HUES6 (cell line): ENCODE data around the gene FAM83G.
"Not testable (repeated sequence)": the region's sequence is repeated elsewhere in the genome, so short reads cannot be mapped to it uniquely, and the experiment has no call there.

Experiments used
- H3K27ac ChIP-seq: 2 replicates; pipeline ENCODE4 v1.7.0; 2013; ENCODE audit warnings: low read depth, mild to moderate bottlenecking, low read length, inconsistent platforms
- H3K27me3 ChIP-seq: 2 replicates; pipeline ENCODE4 v1.6.1; 2013; ENCODE audit warnings: low read length; ENCODE audit not compliant: control insufficient read depth, insufficient read depth
- H3K36me3 ChIP-seq: 2 replicates; pipeline ENCODE4 v1.6.1; 2013; ENCODE audit warnings: low read length; ENCODE audit not compliant: control insufficient read depth, insufficient read depth
- H3K4me1 ChIP-seq: 2 replicates; pipeline ENCODE4 v1.6.1; 2013; ENCODE audit warnings: low read length; ENCODE audit not compliant: control insufficient read depth, insufficient read depth
- H3K4me3 ChIP-seq: 2 replicates; pipeline ENCODE4 v1.5.1; 2013; ENCODE audit warnings: low read depth, low read length
- H3K9ac ChIP-seq: one replicate; pipeline ENCODE4 v1.6.1; 2013; ENCODE audit warnings: mild to moderate bottlenecking, low read length
- H3K9me3 ChIP-seq: 2 replicates; pipeline ENCODE4 v1.6.1; 2013; ENCODE audit warnings: low read depth, low read length; ENCODE audit not compliant: control insufficient read depth, insufficient read depth

The FAM83G gene

DNA sequence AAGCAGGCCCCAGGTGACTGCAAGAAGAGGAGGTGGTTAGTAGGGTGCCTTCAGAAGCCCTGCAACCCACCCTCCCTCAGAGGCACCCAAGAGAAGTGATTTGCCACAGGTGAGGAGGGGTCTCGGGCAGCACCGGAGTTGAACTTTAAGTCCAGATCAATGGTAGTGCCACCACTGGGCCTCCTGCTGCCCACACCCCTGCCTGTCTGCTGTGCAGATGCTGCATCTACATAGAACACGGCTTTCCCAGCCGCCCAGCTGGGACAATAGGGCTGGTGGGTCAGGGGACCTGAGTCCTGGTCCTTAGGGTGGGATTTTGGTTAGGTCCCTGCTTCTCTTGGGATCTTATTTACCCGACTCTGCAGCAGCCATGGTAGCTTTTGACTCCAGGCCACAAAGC, 17.6 kb upstream of the FAM83G start:
- Histone ChIP-seq H3K27ac (no peak overlapping the region), H3K4me3 (no peak overlapping the region), H3K36me3 (no peaks in the 10 kb centered on the region), H3K9ac (no peak overlapping the region), H3K27me3 (no peaks in the 10 kb centered on the region), H3K9me3 (no peaks in the 10 kb centered on the region), H3K4me1 (peaks cover 4% of the 10 kb centered on the region; the same call in 1 of the 2 replicates)

GRCh38 chr17:19021622-19022083, 17.1 kb upstream of the FAM83G start:
- Histone ChIP-seq H3K27me3 (no peaks in the 10 kb centered on the region), H3K9me3 (no peaks in the 10 kb centered on the region), H3K27ac (no peak overlapping the region), H3K9ac (no peak overlapping the region), H3K36me3 (no peaks in the 10 kb centered on the region), H3K4me1 (peaks cover 4% of the 10 kb centered on the region; the same call in 1 of the 2 replicates), H3K4me3 (no peak overlapping the region)

DNA sequence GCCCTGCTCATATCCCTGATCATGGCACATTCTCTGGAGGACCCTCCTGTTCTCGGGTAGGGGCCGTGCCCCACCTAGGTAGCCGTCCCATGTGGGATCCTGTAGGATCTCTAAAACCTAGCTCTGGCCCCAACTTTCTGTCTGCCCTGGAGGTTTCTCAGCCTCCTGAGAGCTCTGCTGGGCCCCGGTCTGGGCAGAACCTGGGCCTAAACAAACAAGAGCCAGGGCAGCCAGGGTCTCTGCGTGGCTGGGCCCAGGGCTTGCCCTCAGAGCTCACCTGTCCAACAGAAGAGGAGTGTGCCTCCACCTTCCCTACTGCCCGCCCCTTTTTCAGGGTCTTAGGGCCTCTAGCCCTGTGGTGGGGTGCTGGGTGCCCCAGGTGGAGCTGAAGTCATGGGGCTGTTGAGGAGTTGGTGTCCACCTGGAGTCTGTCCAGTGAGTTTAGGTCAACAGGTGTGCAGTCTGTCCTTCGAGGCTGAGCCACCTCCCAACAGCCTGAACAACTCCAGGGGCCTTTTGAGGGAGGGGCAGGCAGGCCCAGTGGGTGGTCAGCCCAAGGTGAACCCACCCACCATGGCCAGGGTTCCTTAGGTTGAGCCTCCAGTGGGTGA, 16.6 kb upstream of the FAM83G start:
- not testable (repeated sequence) for H3K27me3 ChIP-seq, H3K9me3 ChIP-seq, H3K36me3 ChIP-seq, H3K4me1 ChIP-seq, H3K27ac ChIP-seq, H3K9ac ChIP-seq, H3K4me3 ChIP-seq

DNA sequence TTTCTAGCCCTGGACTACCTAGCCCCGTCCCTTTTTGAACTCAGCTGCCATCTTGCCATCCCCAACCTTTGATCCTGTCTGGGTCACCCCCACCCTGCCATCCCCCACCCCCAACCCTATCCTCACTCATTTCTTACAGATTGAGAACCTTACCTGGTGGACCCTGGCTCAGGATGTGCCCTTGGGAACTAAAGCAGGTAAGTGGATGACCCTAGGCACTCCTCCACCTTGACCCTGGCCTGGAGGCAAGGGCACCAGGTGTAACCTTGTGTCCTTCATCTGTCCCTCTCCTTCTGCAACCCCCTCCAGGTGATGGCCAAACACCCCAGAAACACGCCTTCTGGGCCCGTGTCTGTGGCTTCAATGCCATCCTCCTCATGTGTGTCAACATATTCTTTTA, 15.5 kb upstream of the FAM83G start:
- H3K27me3 ChIP-seq, result no peaks in the 10 kb centered on the region
- no peaks in the 10 kb centered on the region for H3K36me3 ChIP-seq
- no peak overlapping the region for H3K27ac ChIP-seq
- peaks cover 9% of the 10 kb centered on the region; the same call in 1 of the 2 replicates for H3K4me1 ChIP-seq
- H3K9ac ChIP-seq, result no peak overlapping the region
- no peak overlapping the region for H3K4me3 ChIP-seq
- H3K9me3 ChIP-seq, result no peaks in the 10 kb centered on the region

GRCh38 chr17:19019041-19019941, 14.7 kb upstream of the FAM83G start:
- H3K9ac ChIP-seq, result no peak overlapping the region
- no peak overlapping the region for H3K27ac ChIP-seq
- no peak overlapping the region for H3K4me3 ChIP-seq
- peaks cover 13% of the 10 kb centered on the region; the same call in 1 of the 2 replicates for H3K4me1 ChIP-seq
- no peaks in the 10 kb centered on the region for H3K9me3 ChIP-seq
- no peaks in the 10 kb centered on the region for H3K27me3 ChIP-seq
- no peaks in the 10 kb centered on the region for H3K36me3 ChIP-seq

DNA sequence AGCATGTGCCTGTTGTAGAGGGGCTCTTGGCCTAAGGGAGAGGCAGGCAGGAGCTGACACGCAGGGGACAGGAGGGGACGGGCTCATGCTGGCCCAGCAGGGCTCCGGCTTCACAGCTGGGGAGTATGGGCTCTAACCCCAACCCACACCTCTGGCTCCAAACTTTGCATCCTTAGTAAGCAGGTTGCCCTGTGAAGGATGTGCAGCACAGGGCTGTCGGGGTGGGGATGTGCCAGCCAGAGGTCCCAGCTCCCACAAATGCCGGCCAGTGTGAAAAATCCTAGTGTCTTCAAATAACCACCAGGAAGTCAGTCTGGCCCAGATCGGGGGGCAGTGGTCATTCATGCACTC, 14.0 kb upstream of the FAM83G start:
- Histone ChIP-seq H3K27ac (no peak overlapping the region), H3K4me1 (peaks cover 13% of the 10 kb centered on the region; the same call in 1 of the 2 replicates), H3K4me3 (no peak overlapping the region), H3K9me3 (no peaks in the 10 kb centered on the region), H3K36me3 (no peaks in the 10 kb centered on the region), H3K9ac (no peak overlapping the region), H3K27me3 (no peaks in the 10 kb centered on the region)

- no peak overlapping the region for H3K9ac ChIP-seq
- H3K27me3 ChIP-seq, result no peaks in the 10 kb centered on the region
- H3K4me1 ChIP-seq, result peaks cover 13% of the 10 kb centered on the region; the same call in 1 of the 2 replicates
- no peak overlapping the region for H3K27ac ChIP-seq
- H3K36me3 ChIP-seq, result no peaks in the 10 kb centered on the region
- no peak overlapping the region for H3K4me3 ChIP-seq
- H3K9me3 ChIP-seq, result no peaks in the 10 kb centered on the region
Observed at GRCh38 chr17:19017804-19018599, 13.4 kb upstream of the FAM83G start.

- Histone ChIP-seq H3K36me3 (no peaks in the 10 kb centered on the region), H3K9ac (no peak overlapping the region), H3K4me3 (no peak overlapping the region), H3K4me1 (peaks cover 13% of the 10 kb centered on the region; the same call in 1 of the 2 replicates), H3K27ac (no peak overlapping the region), H3K9me3 (no peaks in the 10 kb centered on the region), H3K27me3 (no peaks in the 10 kb centered on the region)
Observed at GRCh38 chr17:19017401-19017800, 12.8 kb upstream of the FAM83G start.

- Histone ChIP-seq H3K27ac (no peak overlapping the region), H3K4me1 (peaks cover 13% of the 10 kb centered on the region; the same call in 1 of the 2 replicates), H3K9me3 (no peaks in the 10 kb centered on the region), H3K36me3 (no peaks in the 10 kb centered on the region), H3K9ac (no peak overlapping the region), H3K27me3 (no peaks in the 10 kb centered on the region), H3K4me3 (no peak overlapping the region)
Observed at GRCh38 chr17:19016881-19017280, 12.3 kb upstream of the FAM83G start.

DNA sequence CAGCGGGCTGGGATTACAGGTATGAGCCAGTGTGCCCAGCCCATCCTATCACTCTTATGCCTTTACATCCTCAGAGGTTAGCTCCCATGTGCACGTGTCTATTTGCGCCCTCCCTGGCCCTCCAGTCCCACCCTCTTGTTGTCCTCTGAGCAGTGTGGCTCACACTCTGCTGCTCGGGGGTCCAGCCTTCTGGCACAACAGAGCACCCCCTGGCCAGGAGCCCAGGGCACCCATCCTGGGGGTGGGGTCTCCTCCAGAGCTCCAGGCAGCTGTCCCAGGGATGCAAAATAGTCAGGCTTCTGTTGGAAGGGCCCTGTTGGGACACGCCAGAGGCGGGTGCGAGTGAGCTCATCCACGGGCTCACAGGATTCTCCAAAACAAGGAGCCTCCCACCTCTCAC, 11.7 kb upstream of the FAM83G start:
- H3K9ac ChIP-seq, result no peak overlapping the region
- H3K36me3 ChIP-seq, result no peaks in the 10 kb centered on the region
- H3K4me3 ChIP-seq, result no peak overlapping the region
- no peaks in the 10 kb centered on the region for H3K9me3 ChIP-seq
- no peaks in the 10 kb centered on the region for H3K27me3 ChIP-seq
- no peak overlapping the region for H3K27ac ChIP-seq
- peaks cover 18% of the 10 kb centered on the region; the same call in 1 of the 2 replicates for H3K4me1 ChIP-seq
